ENCODE results near the gene MT1M.
"Not testable (repeated sequence)": the region's sequence is repeated elsewhere in the genome, so short reads cannot be mapped to it uniquely, and the experiment has no call there.

- TF ChIP-seq CTCF, POLR2A (IDR thresholded peaks at IDR 0.05): not testable (repeated sequence)
Observed at GRCh38 chr16:56672171-56672570, 39.7 kb downstream of the MT1M start.
